Kidney (tissue), 14 donors: ENCODE measurements around the gene ANKS1B. TPM values are rescaled to one million over a fixed set of nuclear protein-coding genes. Genes with fewer than 3 reads are reported as not detected.

Source experiments
- DNase-seq, 5 donors: peaks; one replicate each; pipeline ENCODE4 v3.0.0-alpha.2; 2013 to 2020
- FAIRE-seq: peaks from 2 replicates; lab custom pipeline; 2012; peaks lifted over from hg19 to GRCh38; lab: Jason Lieb, UNC
- H3K27ac ChIP-seq, 2 donors: one replicate each; pipeline ENCODE4 v1.7.0; 2013; ENCODE audit warnings: low read depth in 2 of 2, low read length in 2 of 2, inconsistent platforms in 1 of 2
- H3K27me3 ChIP-seq: one replicate; pipeline ENCODE4 v1.7.1; 2013; ENCODE audit warnings: low read length, inconsistent platforms; ENCODE audit not compliant: control insufficient read depth, insufficient read depth
- H3K36me3 ChIP-seq, 3 donors: one replicate each; pipeline versions ENCODE4 v1.7.0 to v1.7.1; 2013; ENCODE audit warnings: low read length in 3 of 3, control low read depth in 1 of 3, inconsistent platforms in 1 of 3; ENCODE audit not compliant: insufficient read depth in 3 of 3, control insufficient read depth in 2 of 3
- H3K4me1 ChIP-seq, 3 donors: one replicate each; pipeline versions ENCODE4 v1.7.0 to v1.7.1; 2013; ENCODE audit warnings: low read length in 3 of 3, inconsistent platforms in 1 of 3, low read depth in 1 of 3; ENCODE audit not compliant: control insufficient read depth in 2 of 3, insufficient read depth in 2 of 3
- H3K4me3 ChIP-seq, 3 donors: one replicate each; pipeline versions ENCODE4 v1.7.0 to v1.8.1; 2013; ENCODE audit warnings: low read length in 3 of 3, control low read depth in 1 of 3, inconsistent platforms in 1 of 3
- H3K9ac ChIP-seq, 3 donors: one replicate each; pipeline versions ENCODE4 v1.7.0 to v1.7.1; 2013; ENCODE audit warnings: low read length in 3 of 3, control low read depth in 1 of 3, inconsistent platforms in 1 of 3
- H3K9me3 ChIP-seq, 3 donors: one replicate each; pipeline versions ENCODE4 v1.7.0 to v1.7.1; 2013; ENCODE audit warnings: low read length in 3 of 3, control low read depth in 1 of 3, inconsistent platforms in 1 of 3; ENCODE audit not compliant: control insufficient read depth in 2 of 3, insufficient read depth in 1 of 3
- intact Hi-C: fragments of 100-400 bp; cut with DNase I; formaldehyde crosslinking; loops from one replicate; pipeline ENCODE4 v1.11.1; 2022
- polyA plus RNA-seq: library from polyadenylated mRNA; stranded (reverse); fragments of 350-450 nt; fragmentation: Illumina TruSeq; extraction: RNeasy Lipid Tissue Mini Kit (QIAGEN cat#74804); gene quantifications from one replicate; pipeline ENCODE4 v1.2.3, GENCODE V29; 2014; ENCODE audit warnings: low read depth, low replicate concordance; ENCODE audit not compliant: insufficient read depth
- total RNA-seq: library from RNA; stranded (reverse); fragmentation: NEBNext Ultra II Directional; extraction: Animal tissue kit (Norgen Biotek cat#: 25700); gene quantifications from one replicate; pipeline ENCODE4 v1.2.1, GENCODE V29; 2021
- TF ChIP-seq, protein P1 (sequence below): IDR thresholded peaks from 3 replicates; pipeline ENCODE4 v1.5.1; 2012; ENCODE audit warnings: mild to moderate bottlenecking, moderate library complexity, borderline replicate concordance; ENCODE audit not compliant: insufficient read depth; ENCODE audit errors: extremely low read depth
- donor health status: control.
- donor health status: control.
- donor health status: control.
- donor health status: control.
- donor health status: control.
- donor health status: DM: yes; HTN: yes; CAD: no.
- donor health status: Normal renal cell carcinoma (clear cell type).

ANKS1B gene
- total and polyA plus RNA-seq, 2 donors from 2014 or later = 1.7 to 5.8 TPM

DNA sequence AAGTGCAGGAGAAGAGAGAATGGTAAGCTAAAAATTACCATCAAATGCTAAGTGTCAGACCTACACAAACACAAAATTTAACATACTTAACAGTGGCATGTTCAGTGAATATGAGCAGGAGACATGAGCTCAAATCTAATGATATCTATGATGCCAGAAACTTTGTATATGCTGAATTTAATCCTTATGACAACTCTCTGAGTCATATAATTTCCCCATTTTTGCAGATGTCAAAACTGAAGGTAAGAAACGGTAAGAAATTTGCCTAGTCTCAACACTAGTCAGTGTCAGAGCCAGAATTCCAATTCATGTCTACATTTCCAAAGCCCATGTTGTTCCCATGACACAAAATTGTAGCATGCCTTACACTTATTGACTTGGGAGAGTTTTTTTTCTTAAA, 963.9 kb downstream of the ANKS1B start:
- Histone ChIP-seq H3K9ac (no peak overlapping the region), H3K4me1 (no peaks in the 10 kb centered on the region), H3K9me3 (no peaks in the 10 kb centered on the region), H3K27ac (no peak overlapping the region), H3K27me3 (no peaks in the 10 kb centered on the region), H3K36me3 (no peaks in the 10 kb centered on the region), H3K4me3 (no peak overlapping the region)
- intact Hi-C loops = no loop called here
- DNase-seq = no peak
- no peak for FAIRE-seq
- TF ChIP-seq, protein P1, sequence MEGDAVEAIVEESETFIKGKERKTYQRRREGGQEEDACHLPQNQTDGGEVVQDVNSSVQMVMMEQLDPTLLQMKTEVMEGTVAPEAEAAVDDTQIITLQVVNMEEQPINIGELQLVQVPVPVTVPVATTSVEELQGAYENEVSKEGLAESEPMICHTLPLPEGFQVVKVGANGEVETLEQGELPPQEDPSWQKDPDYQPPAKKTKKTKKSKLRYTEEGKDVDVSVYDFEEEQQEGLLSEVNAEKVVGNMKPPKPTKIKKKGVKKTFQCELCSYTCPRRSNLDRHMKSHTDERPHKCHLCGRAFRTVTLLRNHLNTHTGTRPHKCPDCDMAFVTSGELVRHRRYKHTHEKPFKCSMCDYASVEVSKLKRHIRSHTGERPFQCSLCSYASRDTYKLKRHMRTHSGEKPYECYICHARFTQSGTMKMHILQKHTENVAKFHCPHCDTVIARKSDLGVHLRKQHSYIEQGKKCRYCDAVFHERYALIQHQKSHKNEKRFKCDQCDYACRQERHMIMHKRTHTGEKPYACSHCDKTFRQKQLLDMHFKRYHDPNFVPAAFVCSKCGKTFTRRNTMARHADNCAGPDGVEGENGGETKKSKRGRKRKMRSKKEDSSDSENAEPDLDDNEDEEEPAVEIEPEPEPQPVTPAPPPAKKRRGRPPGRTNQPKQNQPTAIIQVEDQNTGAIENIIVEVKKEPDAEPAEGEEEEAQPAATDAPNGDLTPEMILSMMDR = no peak

GRCh38 chr12:99019798-99020197, 964.9 kb downstream of the ANKS1B start:
- no peak for FAIRE-seq
- no peak overlapping the region for H3K4me3 ChIP-seq
- no peaks in the 10 kb centered on the region for H3K36me3 ChIP-seq
- TF ChIP-seq, protein P1 = no peak
- no peak for DNase-seq
- no peaks in the 10 kb centered on the region for H3K27me3 ChIP-seq
- no peak overlapping the region for H3K9ac ChIP-seq
- no peaks in the 10 kb centered on the region for H3K9me3 ChIP-seq
- H3K4me1 ChIP-seq = no peaks in the 10 kb centered on the region
- intact Hi-C loops = no loop called here
- no peak overlapping the region for H3K27ac ChIP-seq

DNA sequence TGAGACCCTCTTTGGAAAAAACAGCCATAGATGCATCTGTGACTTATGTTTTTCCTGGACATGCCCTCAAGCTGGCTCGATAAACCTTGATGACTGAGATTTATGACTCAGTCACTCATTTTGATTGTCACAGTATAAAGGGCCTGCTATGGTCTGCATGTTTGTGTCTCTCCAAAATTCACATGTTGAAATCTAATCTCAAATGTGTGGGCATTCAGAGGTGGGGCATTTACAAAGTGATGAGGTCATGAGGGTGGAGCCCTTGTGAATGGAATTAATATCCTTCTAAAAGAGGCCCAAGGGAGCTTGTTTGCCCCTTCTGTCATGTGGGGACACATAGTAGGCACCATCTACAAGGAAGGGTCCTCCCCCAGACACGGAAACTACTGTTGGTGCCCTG, 966.8 kb downstream of the ANKS1B start:
- DNase-seq = no peak
- Histone ChIP-seq H3K27me3 (no peaks in the 10 kb centered on the region), H3K4me3 (no peak overlapping the region), H3K27ac (no peak overlapping the region), H3K4me1 (no peaks in the 10 kb centered on the region), H3K9me3 (no peaks in the 10 kb centered on the region), H3K9ac (no peak overlapping the region), H3K36me3 (no peaks in the 10 kb centered on the region)
- TF ChIP-seq, protein P1 = no peak
- intact Hi-C loops = no loop called here
- no peak for FAIRE-seq

- H3K4me3 ChIP-seq = no peak overlapping the region
- no peaks in the 10 kb centered on the region for H3K27me3 ChIP-seq
- intact Hi-C loops = no loop called here
- TF ChIP-seq, protein P1 = no peak
- no peak overlapping the region for H3K9ac ChIP-seq
- no peak overlapping the region for H3K27ac ChIP-seq
- no peaks in the 10 kb centered on the region for H3K9me3 ChIP-seq
- no peaks in the 10 kb centered on the region for H3K4me1 ChIP-seq
- H3K36me3 ChIP-seq = no peaks in the 10 kb centered on the region
- DNase-seq (no peak), FAIRE-seq (no peak)
Observed at GRCh38 chr12:99009654-99010296, 975.0 kb downstream of the ANKS1B start.
